Heart right ventricle (tissue), 16 donors: Measurements from ENCODE around the gene IL34. TPM values are rescaled to one million over a fixed set of nuclear protein-coding genes. Genes with fewer than 3 reads are reported as not detected.

Source experiments
- ATAC-seq, 8 donors: fragments of 200-7000 bp; cut with Tn5 transposase; one replicate each; pipeline ENCODE4 v1.9.1; 2020; ENCODE audit warnings: mild to moderate bottlenecking in 8 of 8, moderate library complexity in 8 of 8, moderate number of reproducible peaks in 1 of 8
- DNase-seq, 2 donors: peaks; one replicate each; pipeline ENCODE4 v3.0.0-alpha.2; 2020
- H3K27ac ChIP-seq, 10 donors: fragments of 200-600 bp; sonication (generic) in 2 of 10; one replicate each; pipeline versions ENCODE4 v1.5.0 to v1.8.0; 2020 to 2022; ENCODE audit warnings: mild to moderate bottlenecking in 3 of 10
- H3K27me3 ChIP-seq, 7 donors: fragments of 200-600 bp; one replicate each; pipeline ENCODE4 v1.8.0; 2021 to 2022; ENCODE audit warnings: mild to moderate bottlenecking in 2 of 7
- H3K36me3 ChIP-seq, 9 donors: fragments of 200-600 bp; sonication (generic) in 1 of 9; one replicate each; pipeline versions ENCODE4 v1.5.0 to v1.8.0; 2020 to 2022; ENCODE audit warnings: mild to moderate bottlenecking in 2 of 9
- H3K4me1 ChIP-seq, 9 donors: fragments of 200-600 bp; sonication (generic) in 1 of 9; one replicate each; pipeline versions ENCODE4 v1.5.0 to v1.8.0; 2020 to 2022; ENCODE audit warnings: mild to moderate bottlenecking in 4 of 9
- H3K4me3 ChIP-seq, 10 donors: fragments of 200-600 bp; sonication (generic) in 2 of 10; one replicate each; pipeline versions ENCODE4 v1.5.0 to v1.8.0; 2020 to 2022; ENCODE audit warnings: mild to moderate bottlenecking in 7 of 10, moderate library complexity in 2 of 10
- H3K9me3 ChIP-seq, 11 donors: fragments of 200-600 bp in 10 of 11; sonication (generic) in 2 of 11; one replicate each; pipeline versions ENCODE4 v1.5.0 to v1.8.0; 2013 to 2022; ENCODE audit warnings: mild to moderate bottlenecking in 2 of 11, control low read depth in 1 of 11, moderate library complexity in 1 of 11
- WGBS, 2 donors: extraction: QIAGEN DNeasy Blood & Tissue Kit; methylation state at CpG; one replicate each; pipeline ENCODE4 v1.1.7; 2013; ENCODE audit warnings: inconsistent platforms in 1 of 2; 5-methylcytosine and 5-hydroxymethylcytosine counted together
- intact Hi-C, 10 donors: fragments of 100-400 bp; cut with DNase I; formaldehyde crosslinking; loops; one replicate each; pipeline versions ENCODE4 v1.11.1 to v1.14.2; 2022
- polyA plus RNA-seq, 2 donors: library from polyadenylated mRNA; stranded (reverse); fragments of 200-250 nt; gene quantifications; one replicate each; pipeline ENCODE4 v1.2.3, GENCODE V29; 2013
- total RNA-seq, 10 donors: library from RNA; stranded (reverse); fragmentation: NEBNext Ultra II Directional in 3 of 10; extraction: Animal tissue kit (Norgen Biotek cat#: 25700) in 3 of 10; gene quantifications; one replicate each; pipeline versions ENCODE4 v1.2.1 to v1.2.4, GENCODE V29; 2021 to 2023
- TF ChIP-seq, protein P1 (sequence below), 9 donors: fragments of 200-600 bp; sonication (generic) in 2 of 9; IDR thresholded peaks; one replicate each; pipeline versions ENCODE4 v1.5.0 to v1.8.0; 2021 to 2022; ENCODE audit warnings: antibody characterized with exemption in 9 of 9, mild to moderate bottlenecking in 5 of 9, moderate library complexity in 1 of 9
- donor health status: Arrhythmogenic right ventricular cardiomyopathy.
- donor health status: ischemic (EF 13 %, LVEDD 7.1; RV severe dilation, severe dysfunction).
- donor health status: healthy with polysubstance abuse.
- donor health status: DM: no; HTN: yes; CAD: no.
- donor health status: DM: no; HTN: no; CAD: no.
- donor health status: ischemic (EF 25% LVEDD 6.9; RV normal size, moderate dysfunction).
- donor health status: ischemic (EF 25% LVEDD 5.7; RV mildly dilated, moderate dysfunction).
- donor health status: healthy.
- donor health status: DM: yes; HTN: yes; CAD: no.
- donor health status: Ischemic cardiomyopathy.
- donor health status: ischemic (EF 35%, LVEDD 5.7; RV mildly dilated, moderate dysfunction).
- donor health status: nonischemic (EF 11% LVEDD 7.7; RV severe dilation, severe dysfunction).
- donor health status: DM: yes; HTN: yes; CAD: no.
- donor health status: PGD.
- donor health status: ischemic (EF 29% LVEDD 5.4; RV normal size, mild dysfunction).
- donor health status: nonischemic (EF 23%, LVEDD 6.1; RV moderate dilation, normal function).

IL34 gene
- total and polyA plus RNA-seq, 12 donors: 0.37 to 4.4 (median 2.1) TPM

DNA sequence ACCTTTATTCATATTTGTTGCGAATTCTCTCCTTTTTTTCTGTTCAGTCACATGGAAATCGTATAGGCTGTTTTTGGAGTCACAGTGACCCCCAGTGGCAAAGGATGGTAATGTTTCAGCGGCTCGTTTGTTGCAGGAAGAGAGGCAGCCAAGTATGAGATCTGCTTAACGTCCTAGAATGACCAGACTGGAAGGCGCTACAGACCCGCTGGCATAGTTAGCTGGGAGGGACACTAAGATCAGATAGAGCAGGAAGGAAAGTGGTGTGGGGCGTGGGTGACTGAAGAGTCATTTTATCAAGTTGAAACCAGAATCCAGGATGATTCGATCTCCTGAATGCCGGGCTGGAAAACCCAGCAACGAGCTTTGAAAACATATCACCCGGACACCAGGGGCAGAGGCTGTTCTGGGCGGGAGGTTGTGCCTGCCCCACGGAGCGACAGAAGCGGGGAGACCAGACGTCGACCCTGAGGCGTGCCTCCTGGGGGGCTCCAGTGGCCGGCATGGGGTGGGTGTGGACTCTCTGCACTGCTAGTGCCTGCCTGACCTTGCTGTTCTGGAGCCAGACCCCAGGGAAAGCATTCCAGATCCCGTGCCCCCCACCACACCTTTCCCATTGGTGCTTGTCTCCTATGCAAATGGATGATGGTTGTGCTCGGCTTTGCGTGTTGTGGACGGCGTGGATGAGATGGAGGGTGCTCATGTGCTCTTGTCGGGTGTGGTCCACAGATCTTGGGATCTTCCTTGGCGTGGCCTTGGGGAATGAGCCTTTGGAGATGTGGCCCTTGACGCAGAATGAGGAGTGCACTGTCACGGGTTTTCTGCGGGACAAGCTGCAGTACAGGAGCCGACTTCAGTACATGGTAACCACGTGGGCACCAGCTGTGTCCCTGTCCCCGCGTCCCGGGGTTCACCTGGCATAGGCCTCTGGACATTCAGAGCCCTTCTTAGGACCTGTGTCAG is 7.7 kb downstream of the IL34 start:
- Histone ChIP-seq H3K27ac (peak overlapping the region in 6 of 10 donors; percentile 18 to 59 (median 46)), H3K4me3 (peak overlapping the region in 8 of 10 donors; percentile 1 to 42 (median 34)), H3K36me3 (no peaks in the 10 kb centered on the region), H3K27me3 (no peaks in the 10 kb centered on the region), H3K9me3 (no peaks in the 10 kb centered on the region), H3K4me1 (peaks cover 0 to 12% (median 9%) of the 10 kb centered on the region in 9 donors)
- intact Hi-C loops: loop anchor here (1.0 to 10.0 kb wide), 15 partner anchors 79 to 489 kb away; no protein-coding TSS in a partner anchor
- TF ChIP-seq, protein P1, sequence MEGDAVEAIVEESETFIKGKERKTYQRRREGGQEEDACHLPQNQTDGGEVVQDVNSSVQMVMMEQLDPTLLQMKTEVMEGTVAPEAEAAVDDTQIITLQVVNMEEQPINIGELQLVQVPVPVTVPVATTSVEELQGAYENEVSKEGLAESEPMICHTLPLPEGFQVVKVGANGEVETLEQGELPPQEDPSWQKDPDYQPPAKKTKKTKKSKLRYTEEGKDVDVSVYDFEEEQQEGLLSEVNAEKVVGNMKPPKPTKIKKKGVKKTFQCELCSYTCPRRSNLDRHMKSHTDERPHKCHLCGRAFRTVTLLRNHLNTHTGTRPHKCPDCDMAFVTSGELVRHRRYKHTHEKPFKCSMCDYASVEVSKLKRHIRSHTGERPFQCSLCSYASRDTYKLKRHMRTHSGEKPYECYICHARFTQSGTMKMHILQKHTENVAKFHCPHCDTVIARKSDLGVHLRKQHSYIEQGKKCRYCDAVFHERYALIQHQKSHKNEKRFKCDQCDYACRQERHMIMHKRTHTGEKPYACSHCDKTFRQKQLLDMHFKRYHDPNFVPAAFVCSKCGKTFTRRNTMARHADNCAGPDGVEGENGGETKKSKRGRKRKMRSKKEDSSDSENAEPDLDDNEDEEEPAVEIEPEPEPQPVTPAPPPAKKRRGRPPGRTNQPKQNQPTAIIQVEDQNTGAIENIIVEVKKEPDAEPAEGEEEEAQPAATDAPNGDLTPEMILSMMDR (IDR thresholded peaks at IDR 0.05): peak; percentile 81 to 93 (median 89)
- ATAC-seq: peak; percentile 78 to 88 (median 82)
- WGBS, 2 donors: 36 to 38% methylated on average over 35 of the region's 35 CpGs
- peak; percentile 64 to 82 for DNase-seq

DNA sequence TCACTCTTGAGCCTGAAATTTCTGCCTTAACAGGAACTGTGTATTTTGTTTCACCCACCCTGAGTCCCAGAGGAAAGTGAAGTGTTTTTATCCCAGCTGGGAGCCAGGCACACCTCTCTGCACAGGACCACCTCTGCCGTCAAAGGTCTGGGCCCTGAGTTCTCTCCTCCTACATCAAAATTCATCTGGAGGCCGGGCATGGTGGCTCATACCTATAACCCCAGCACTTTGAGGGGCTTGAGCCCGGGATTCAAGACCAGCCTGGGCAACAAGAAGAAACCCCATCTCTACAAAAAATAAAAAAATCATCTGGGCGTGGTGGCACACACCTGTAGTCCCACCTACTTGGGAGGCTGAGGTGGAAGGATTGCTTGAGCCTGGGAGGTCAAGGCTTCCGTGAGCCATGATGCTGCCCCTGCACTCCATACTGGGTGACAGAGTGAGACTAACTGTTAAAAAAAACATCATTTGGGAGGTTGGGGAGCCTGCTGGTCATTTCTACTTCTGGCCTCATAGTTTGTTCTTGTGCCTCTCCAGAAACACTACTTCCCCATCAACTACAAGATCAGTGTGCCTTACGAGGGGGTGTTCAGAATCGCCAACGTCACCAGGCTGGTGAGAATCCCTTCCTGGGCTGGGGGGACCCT is 9.8 kb downstream of the IL34 start:
- no peaks in the 10 kb centered on the region for H3K9me3 ChIP-seq
- H3K4me1 ChIP-seq: peaks cover 0 to 16% (median 9%) of the 10 kb centered on the region in 9 donors
- WGBS, 2 donors: 85 to 89% methylated on average over 8 of the region's 8 CpGs
- no peak for ATAC-seq
- intact Hi-C loops: loop anchor here in 8 of 10 donors (5.0 to 10.0 kb wide), 8 partner anchors 81 to 491 kb away; no protein-coding TSS in a partner anchor
- no peak overlapping the region for H3K27ac ChIP-seq
- no peak overlapping the region for H3K4me3 ChIP-seq
- H3K27me3 ChIP-seq: no peaks in the 10 kb centered on the region
- DNase-seq: no peak
- no peaks in the 10 kb centered on the region for H3K36me3 ChIP-seq
- TF ChIP-seq, protein P1 (IDR thresholded peaks at IDR 0.05): no peak

DNA sequence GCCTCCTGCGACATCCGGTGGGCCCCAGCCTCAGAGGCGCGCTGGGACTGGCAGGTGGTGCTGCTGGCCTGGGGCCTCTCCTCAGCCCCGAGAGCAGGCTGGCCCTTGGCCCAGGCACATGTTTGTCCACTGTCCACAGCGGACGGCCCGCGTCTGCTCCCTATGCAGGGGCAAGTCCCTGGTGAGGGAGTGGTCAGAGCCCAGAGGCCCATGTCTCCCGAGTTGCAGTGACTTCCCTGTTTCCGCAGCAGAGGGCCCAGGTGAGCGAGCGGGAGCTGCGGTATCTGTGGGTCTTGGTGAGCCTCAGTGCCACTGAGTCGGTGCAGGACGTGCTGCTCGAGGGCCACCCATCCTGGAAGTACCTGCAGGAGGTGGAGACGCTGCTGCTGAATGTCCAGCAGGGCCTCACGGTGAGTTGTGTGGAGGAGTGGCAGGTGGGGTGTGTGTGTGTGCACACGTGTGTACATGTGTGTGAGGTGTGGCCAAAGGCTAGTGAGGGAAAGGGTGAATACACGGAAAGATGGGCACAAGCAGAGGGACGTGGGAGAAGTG is 10.4 kb downstream of the IL34 start:
- H3K27ac ChIP-seq: no peak overlapping the region
- DNase-seq (no peak), ATAC-seq (no peak)
- H3K9me3 ChIP-seq: no peaks in the 10 kb centered on the region
- peaks cover 0 to 21% (median 10%) of the 10 kb centered on the region in 9 donors for H3K4me1 ChIP-seq
- no peaks in the 10 kb centered on the region for H3K27me3 ChIP-seq
- WGBS, 2 donors: 76 to 79% methylated on average over 22 of the region's 22 CpGs
- TF ChIP-seq, protein P1 (IDR thresholded peaks at IDR 0.05): no peak
- H3K4me3 ChIP-seq: no peak overlapping the region
- H3K36me3 ChIP-seq: peaks cover 0 to 2% (median 0%) of the 10 kb centered on the region in 9 donors
- intact Hi-C loops: loop anchor here in 8 of 10 donors (5.0 to 10.0 kb wide), 8 partner anchors 82 to 492 kb away; no protein-coding TSS in a partner anchor

DNA sequence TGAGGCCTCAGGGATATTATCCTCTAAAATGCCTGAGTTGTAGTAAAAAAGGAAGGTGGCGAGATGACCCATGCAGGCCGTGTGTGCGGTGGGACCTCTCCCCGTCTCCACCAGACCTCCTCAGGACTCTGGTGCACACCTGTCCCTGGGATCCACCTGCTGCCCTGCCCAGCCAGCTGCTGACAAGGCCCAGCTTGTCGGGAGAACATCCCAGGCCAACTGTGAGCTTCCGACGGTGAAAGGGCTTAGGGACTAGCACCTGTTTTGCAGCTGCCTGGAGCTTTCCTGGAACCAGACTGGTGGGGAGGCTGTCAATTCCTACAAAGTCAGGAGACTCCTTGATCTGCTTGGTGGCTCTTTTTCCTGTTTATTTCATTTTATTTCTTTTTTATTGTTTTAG is 11.6 kb downstream of the IL34 start:
- 85 to 89% methylated on average over 7 of the region's 7 CpGs for WGBS, 2 donors
- no peaks in the 10 kb centered on the region for H3K9me3 ChIP-seq
- H3K4me3 ChIP-seq: no peak overlapping the region
- no peak overlapping the region for H3K27ac ChIP-seq
- intact Hi-C loops: loop anchor here in 8 of 10 donors (5.0 to 10.0 kb wide), 8 partner anchors 83 to 493 kb away; no protein-coding TSS in a partner anchor
- H3K36me3 ChIP-seq: peaks cover 0 to 12% (median 0%) of the 10 kb centered on the region in 9 donors
- H3K4me1 ChIP-seq: peaks cover 2 to 33% (median 14%) of the 10 kb centered on the region in 9 donors
- TF ChIP-seq, protein P1 (IDR thresholded peaks at IDR 0.05): no peak
- ATAC-seq (no peak), DNase-seq (no peak)
- no peaks in the 10 kb centered on the region for H3K27me3 ChIP-seq
